Measurements from ENCODE around the gene TP53BP1.
"Not testable (repeated sequence)": the region's sequence is repeated elsewhere in the genome, so short reads cannot be mapped to it uniquely, and the experiment has no call there.

TP53BP1 gene, protein sequence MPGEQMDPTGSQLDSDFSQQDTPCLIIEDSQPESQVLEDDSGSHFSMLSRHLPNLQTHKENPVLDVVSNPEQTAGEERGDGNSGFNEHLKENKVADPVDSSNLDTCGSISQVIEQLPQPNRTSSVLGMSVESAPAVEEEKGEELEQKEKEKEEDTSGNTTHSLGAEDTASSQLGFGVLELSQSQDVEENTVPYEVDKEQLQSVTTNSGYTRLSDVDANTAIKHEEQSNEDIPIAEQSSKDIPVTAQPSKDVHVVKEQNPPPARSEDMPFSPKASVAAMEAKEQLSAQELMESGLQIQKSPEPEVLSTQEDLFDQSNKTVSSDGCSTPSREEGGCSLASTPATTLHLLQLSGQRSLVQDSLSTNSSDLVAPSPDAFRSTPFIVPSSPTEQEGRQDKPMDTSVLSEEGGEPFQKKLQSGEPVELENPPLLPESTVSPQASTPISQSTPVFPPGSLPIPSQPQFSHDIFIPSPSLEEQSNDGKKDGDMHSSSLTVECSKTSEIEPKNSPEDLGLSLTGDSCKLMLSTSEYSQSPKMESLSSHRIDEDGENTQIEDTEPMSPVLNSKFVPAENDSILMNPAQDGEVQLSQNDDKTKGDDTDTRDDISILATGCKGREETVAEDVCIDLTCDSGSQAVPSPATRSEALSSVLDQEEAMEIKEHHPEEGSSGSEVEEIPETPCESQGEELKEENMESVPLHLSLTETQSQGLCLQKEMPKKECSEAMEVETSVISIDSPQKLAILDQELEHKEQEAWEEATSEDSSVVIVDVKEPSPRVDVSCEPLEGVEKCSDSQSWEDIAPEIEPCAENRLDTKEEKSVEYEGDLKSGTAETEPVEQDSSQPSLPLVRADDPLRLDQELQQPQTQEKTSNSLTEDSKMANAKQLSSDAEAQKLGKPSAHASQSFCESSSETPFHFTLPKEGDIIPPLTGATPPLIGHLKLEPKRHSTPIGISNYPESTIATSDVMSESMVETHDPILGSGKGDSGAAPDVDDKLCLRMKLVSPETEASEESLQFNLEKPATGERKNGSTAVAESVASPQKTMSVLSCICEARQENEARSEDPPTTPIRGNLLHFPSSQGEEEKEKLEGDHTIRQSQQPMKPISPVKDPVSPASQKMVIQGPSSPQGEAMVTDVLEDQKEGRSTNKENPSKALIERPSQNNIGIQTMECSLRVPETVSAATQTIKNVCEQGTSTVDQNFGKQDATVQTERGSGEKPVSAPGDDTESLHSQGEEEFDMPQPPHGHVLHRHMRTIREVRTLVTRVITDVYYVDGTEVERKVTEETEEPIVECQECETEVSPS (N-terminal part only)

DNA sequence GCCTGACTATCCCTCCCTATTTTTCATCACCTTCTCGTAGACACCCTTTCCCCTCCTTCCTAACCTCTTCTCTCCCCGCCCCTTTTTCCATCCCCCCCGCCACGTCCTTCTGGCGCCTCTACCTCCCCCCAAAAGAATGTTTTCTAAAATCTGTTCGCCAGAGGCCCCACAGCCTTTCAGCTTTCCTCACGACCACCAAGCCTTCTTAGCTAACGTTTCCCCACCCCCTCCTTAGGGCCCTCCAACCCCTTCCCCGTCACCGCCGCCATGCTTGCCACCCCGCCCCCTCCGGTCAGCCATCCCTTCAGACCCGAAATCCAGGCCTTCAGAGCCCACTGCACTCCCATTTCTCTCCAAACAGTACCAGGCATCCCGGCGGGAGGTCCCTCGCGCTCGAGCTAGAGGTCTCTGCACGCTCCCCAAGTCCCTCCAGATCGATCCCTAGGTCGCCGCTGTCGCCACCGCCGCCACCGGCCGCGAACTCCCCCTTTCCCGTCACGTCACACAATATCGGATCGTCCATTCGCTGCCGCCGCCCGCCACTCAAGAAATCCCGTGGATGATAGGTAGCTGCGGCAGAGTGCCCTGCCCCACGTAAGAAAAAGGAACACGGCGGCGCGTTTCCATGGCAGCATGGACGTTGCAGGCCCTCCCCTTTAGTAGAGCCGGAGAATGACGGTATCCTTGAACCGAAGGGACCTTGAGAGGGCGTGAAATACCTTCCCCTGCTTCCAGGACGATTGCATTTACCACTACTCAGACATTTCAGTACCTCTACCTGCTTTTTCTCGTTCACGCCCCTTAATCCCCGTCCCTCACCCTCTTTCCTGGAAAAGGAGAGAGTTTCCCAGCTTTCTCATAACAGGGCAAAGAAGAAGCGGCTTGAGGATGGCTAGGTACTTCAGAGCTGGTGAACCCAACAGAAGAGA, at the start of gene TP53BP1:
TP53BP1 (minus strand) TSS at position 484 of the 929 bp plus-strand sequence; CDS start at position 371, 113 bp downstream.
- DNase-seq: peak; percentile 94
- H3K27ac Mint-ChIP-seq: peak within 1 kb of the TSS; percentile 97
- H3K9me3 Mint-ChIP-seq: no peaks in the 10 kb centered on the region
- peaks cover 39% of the 10 kb centered on the region for H3K4me1 Mint-ChIP-seq (ENCODE audit: low read depth)
- H3K27me3 Mint-ChIP-seq: no peaks in the 10 kb centered on the region
- H3K36me3 Mint-ChIP-seq (ENCODE audit: low read depth): peaks cover 40% of the 10 kb centered on the region
- peak within 1 kb of the TSS; percentile 96 for H3K4me3 Mint-ChIP-seq

DNA sequence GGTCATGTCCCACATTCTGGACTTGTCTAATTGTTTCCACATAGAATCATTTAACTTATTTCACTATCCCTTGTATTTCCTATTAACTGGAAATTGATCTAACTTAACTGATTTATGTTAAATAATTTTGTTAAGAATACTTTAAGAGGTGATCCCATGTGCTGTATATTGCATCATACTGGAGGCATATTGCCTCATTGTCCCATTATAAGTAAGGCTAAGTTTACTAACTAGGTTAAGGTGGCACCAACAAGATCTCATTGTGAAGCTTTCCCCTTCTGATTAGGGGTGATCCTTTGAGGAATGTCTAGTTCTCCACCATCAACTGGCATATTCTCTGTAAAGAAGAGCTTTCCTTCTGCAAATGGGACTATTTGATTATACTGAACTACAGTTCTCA, 48.8 kb upstream of the TP53BP1 start:
- Mint-ChIP-seq H3K9me3 (no peaks in the 10 kb centered on the region), H3K27ac (peak overlapping the region; percentile 5), H3K27me3 (no peaks in the 10 kb centered on the region), H3K36me3 (ENCODE audit: low read depth) (peaks cover 10% of the 10 kb centered on the region), H3K4me3 (no peak overlapping the region), H3K4me1 (ENCODE audit: low read depth) (peaks cover 4% of the 10 kb centered on the region)
- no peak for DNase-seq

DNA sequence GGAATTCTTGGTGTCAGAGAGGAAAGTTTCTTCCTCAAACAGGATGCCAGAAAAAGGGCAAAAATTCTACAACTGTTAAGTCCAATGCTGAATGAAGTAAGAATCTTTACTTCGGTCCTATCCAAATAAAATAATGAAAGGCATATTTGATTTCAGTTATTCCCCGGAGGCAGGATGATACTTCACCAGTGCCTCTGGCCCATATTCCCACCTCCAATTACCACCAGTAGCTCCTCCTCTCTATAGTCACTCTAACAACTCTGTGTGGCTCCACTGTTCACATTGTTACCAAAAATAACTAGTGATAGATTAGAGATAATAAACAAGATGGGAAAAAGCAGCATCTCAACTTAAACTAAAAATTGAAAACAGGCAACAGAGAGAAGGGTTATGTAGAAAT, 45.1 kb upstream of the TP53BP1 start:
- peaks cover 4% of the 10 kb centered on the region for H3K4me1 Mint-ChIP-seq (ENCODE audit: low read depth)
- DNase-seq: no peak
- H3K36me3 Mint-ChIP-seq (ENCODE audit: low read depth): peaks cover 28% of the 10 kb centered on the region
- H3K4me3 Mint-ChIP-seq: no peak overlapping the region
- no peaks in the 10 kb centered on the region for H3K27me3 Mint-ChIP-seq
- no peaks in the 10 kb centered on the region for H3K9me3 Mint-ChIP-seq
- no peak overlapping the region for H3K27ac Mint-ChIP-seq

DNA sequence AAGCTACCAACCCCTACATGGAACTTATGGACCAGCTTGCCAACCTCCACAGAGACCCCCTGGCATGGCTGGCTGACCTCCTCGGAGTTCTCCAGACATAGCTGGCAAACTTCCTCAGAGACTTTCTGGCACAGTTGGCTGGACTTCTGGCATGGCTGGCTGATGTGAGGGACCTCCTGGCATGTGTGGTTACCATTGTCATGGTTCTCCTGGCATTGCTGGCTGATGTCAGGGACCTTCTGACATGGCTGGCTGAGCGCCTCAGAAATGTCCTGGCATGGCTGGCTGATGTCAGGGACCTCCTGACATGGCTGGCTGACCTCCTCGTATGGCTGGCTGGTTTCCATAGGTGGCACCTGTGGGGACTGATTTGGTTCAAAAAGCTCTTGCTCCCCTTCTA, 41.9 kb upstream of the TP53BP1 start:
- no peak overlapping the region for H3K4me3 Mint-ChIP-seq
- no peaks in the 10 kb centered on the region for H3K4me1 Mint-ChIP-seq (ENCODE audit: low read depth)
- H3K27me3 Mint-ChIP-seq: no peaks in the 10 kb centered on the region
- no peaks in the 10 kb centered on the region for H3K9me3 Mint-ChIP-seq
- no peak overlapping the region for H3K27ac Mint-ChIP-seq
- DNase-seq: no peak
- peaks cover 28% of the 10 kb centered on the region for H3K36me3 Mint-ChIP-seq (ENCODE audit: low read depth)

DNA sequence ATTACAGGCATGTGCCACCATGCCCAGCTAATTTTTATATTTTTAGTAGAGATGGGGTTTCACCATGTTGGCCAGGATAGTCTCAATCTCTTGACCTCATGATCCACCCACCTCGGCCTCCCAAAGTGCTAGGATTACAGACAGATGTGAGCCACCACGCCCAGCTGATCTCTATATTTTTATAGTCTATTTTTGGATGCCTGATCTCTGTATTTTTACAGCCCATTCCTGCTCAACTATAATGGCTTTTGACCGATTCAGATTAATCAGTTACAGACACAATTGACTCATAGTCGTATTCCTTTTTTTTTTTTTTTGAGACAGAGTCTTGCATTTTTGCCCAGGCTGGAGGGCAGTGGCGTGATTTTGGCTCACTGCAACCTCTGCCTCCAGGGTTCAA, 39.9 kb upstream of the TP53BP1 start:
- DNase-seq; H3K4me3 Mint-ChIP-seq; H3K4me1 Mint-ChIP-seq (ENCODE audit: low read depth); H3K27ac Mint-ChIP-seq; H3K27me3 Mint-ChIP-seq; H3K9me3 Mint-ChIP-seq: not testable (repeated sequence)
- H3K36me3 Mint-ChIP-seq (ENCODE audit: low read depth): peaks cover 22% of the 10 kb centered on the region

DNA sequence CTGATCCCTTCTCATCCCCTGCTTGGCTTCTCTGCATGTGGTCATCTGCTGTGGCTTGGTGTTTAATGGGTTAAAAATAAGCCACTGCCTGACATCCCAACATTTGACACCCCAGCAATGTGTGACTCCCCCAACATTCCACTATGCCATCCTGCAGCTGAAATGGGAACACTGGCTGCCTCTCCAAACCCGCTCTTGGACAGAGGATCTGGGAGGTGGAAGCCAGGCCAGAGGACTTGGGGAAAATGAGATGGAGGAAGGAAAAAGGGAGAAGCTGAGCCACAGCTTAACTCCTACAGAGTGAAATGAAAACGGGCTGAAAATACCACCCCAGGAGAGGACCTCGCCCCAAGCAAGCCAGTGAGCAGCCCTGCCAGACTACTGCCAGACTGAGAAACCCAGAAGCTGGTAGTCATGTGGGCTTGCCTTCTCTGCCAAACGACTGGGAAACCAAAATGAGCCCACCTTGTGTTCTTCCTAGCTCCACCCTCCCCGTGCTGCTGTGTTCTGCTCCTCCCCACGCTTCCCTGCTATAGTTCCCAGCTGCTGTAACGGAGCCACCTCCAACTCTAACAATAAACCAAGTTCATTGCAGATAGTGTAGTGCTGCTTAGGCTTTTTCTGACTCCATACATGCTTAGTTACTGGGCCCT, 38.2 kb upstream of the TP53BP1 start:
- Mint-ChIP-seq H3K27ac (no peak overlapping the region), H3K36me3 (ENCODE audit: low read depth) (peaks cover 22% of the 10 kb centered on the region), H3K27me3 (no peaks in the 10 kb centered on the region), H3K9me3 (no peaks in the 10 kb centered on the region), H3K4me1 (ENCODE audit: low read depth) (no peaks in the 10 kb centered on the region), H3K4me3 (no peak overlapping the region)
- no peak for DNase-seq

DNA sequence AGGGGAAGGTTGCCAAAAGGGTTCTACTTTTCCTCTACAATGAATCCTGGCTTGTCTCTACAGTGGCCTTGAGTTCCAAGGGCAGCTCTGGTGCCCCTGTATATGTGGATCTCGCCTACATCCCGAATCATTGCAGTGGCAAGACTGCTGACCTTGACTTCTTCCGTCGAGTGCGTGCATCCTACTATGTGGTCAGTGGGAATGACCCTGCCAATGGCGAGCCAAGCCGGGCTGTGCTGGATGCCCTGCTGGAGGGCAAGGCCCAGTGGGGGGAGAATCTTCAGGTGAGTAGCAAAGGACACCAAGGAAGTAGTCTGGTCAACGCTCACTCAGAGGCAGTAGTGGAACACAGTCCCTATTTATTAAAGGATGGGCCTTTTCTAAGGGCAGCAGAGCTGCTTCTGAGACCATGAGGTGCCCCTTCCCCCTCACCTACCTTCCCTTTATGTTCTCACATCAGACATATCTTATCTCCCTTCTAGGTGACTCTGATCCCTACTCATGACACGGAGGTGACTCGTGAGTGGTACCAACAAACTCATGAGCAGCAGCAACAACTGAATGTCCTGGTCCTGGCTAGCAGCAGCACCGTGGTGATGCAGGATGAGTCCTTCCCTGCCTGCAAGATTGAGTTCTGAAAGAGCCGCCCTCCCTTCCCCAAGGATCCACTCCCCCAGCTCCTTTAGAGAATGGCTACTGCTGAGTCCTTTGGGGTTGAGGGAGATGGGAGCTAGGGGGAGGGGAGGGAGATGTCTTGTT, 36.8 kb upstream of the TP53BP1 start:
- Mint-ChIP-seq H3K27ac (no peak overlapping the region), H3K4me3 (no peak overlapping the region), H3K4me1 (ENCODE audit: low read depth) (peaks cover 7% of the 10 kb centered on the region), H3K36me3 (ENCODE audit: low read depth) (peaks cover 10% of the 10 kb centered on the region), H3K27me3 (no peaks in the 10 kb centered on the region), H3K9me3 (no peaks in the 10 kb centered on the region)
- DNase-seq: no peak

DNA sequence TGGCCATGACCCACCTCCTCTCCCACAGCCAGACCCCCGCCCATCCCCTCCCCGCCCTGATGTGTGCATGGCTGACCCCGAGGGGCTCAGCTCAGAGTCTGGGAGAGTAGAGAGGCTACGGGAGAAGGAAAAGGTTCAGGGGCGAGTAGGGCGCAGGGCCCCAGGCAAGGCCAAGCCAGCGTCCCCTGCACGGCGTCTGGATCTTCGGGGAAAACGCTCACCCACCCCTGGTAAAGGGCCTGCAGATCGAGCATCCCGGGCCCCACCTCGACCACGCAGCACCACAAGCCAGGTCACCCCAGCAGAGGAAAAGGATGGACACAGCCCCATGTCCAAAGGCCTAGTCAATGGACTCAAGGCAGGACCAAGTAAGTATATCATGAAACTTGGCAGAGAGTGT, 36.2 kb upstream of the TP53BP1 start:
- H3K4me1 Mint-ChIP-seq (ENCODE audit: low read depth): peaks cover 8% of the 10 kb centered on the region
- no peaks in the 10 kb centered on the region for H3K27me3 Mint-ChIP-seq
- DNase-seq: no peak
- no peak overlapping the region for H3K4me3 Mint-ChIP-seq
- peaks cover 5% of the 10 kb centered on the region for H3K36me3 Mint-ChIP-seq (ENCODE audit: low read depth)
- no peak overlapping the region for H3K27ac Mint-ChIP-seq
- no peaks in the 10 kb centered on the region for H3K9me3 Mint-ChIP-seq

DNA sequence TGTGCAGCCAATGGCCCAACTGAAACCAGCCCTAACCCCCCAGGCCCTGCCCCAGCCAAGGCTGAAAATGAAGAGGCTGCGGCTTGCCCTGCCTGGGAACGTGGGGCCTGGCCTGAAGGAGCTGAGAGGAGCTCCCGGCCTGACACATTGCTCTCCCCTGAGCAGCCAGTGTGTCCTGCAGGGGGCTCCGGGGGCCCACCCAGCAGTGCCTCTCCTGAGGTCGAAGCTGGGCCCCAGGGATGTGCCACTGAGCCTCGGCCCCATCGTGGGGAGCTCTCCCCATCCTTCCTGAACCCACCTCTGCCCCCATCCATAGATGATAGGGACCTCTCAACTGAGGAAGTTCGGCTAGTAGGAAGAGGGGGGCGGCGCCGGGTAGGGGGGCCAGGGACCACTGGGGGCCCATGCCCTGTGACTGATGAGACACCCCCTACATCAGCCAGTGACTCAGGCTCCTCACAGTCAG, 35.6 kb upstream of the TP53BP1 start:
- H3K4me1 Mint-ChIP-seq (ENCODE audit: low read depth): peaks cover 8% of the 10 kb centered on the region
- H3K27ac Mint-ChIP-seq: no peak overlapping the region
- no peaks in the 10 kb centered on the region for H3K27me3 Mint-ChIP-seq
- no peaks in the 10 kb centered on the region for H3K9me3 Mint-ChIP-seq
- no peak overlapping the region for H3K4me3 Mint-ChIP-seq
- no peaks in the 10 kb centered on the region for H3K36me3 Mint-ChIP-seq (ENCODE audit: low read depth)
- no peak for DNase-seq

DNA sequence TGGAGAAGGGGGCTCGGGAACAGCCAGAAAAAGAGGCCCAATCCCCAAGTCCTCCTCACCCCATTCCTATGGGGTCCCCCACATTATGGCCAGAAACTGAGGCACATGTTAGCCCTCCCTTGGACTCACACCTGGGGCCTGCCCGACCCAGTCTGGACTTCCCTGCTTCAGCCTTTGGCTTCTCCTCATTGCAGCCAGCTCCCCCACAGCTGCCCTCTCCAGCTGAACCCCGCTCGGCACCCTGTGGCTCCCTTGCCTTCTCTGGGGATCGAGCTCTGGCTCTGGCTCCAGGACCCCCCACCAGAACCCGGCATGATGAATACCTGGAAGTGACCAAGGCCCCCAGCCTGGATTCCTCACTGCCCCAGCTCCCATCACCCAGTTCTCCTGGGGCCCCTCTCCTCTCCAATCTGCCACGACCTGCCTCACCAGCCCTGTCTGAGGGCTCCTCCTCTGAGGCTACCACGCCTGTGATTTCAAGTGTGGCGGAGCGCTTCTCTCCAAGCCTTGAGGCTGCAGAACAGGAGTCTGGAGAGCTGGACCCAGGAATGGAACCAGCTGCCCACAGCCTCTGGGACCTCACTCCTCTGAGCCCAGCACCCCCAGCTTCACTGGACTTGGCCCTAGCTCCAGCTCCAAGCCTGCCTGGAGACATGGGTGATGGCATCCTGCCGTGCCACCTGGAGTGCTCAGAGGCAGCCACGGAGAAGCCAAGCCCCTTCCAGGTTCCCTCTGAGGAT, 35.0 kb upstream of the TP53BP1 start:
- DNase-seq: no peak
- Mint-ChIP-seq H3K4me3 (no peak overlapping the region), H3K27me3 (no peaks in the 10 kb centered on the region), H3K36me3 (ENCODE audit: low read depth) (no peaks in the 10 kb centered on the region), H3K9me3 (no peaks in the 10 kb centered on the region), H3K27ac (no peak overlapping the region), H3K4me1 (ENCODE audit: low read depth) (peaks cover 8% of the 10 kb centered on the region)

DNA sequence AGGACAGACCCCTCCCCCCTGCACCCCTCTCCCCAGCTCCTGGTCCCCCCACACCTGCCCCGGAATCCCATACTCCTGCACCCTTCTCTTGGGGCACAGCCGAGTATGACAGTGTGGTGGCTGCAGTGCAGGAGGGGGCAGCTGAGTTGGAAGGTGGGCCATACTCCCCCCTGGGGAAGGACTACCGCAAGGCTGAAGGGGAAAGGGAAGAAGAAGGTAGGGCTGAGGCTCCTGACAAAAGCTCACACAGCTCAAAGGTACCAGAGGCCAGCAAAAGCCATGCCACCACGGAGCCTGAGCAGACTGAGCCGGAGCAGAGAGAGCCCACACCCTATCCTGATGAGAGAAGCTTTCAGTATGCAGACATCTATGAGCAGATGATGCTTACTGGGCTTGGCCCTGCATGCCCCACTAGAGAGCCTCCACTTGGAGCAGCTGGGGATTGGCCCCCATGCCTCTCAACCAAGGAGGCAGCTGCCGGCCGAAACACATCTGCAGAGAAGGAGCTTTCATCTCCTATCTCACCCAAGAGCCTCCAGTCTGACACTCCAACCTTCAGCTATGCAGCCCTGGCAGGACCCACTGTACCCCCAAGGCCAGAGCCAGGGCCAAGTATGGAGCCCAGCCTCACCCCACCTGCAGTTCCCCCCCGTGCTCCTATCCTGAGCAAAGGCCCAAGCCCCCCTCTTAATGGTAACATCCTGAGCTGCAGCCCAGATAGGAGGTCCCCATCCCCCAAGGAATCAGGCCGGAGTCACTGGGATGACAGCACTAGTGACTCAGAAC, 34.3 kb upstream of the TP53BP1 start:
- Mint-ChIP-seq H3K36me3 (ENCODE audit: low read depth) (no peaks in the 10 kb centered on the region), H3K9me3 (no peaks in the 10 kb centered on the region), H3K27me3 (no peaks in the 10 kb centered on the region), H3K27ac (no peak overlapping the region), H3K4me1 (ENCODE audit: low read depth) (peaks cover 8% of the 10 kb centered on the region), H3K4me3 (no peak overlapping the region)
- no peak for DNase-seq
